Measurements from ENCODE around the gene KRTAP10-5. TPM values are rescaled to one million over a fixed set of nuclear protein-coding genes. Genes with fewer than 3 reads are reported as not detected.
"Not testable (repeated sequence)": the region's sequence is repeated elsewhere in the genome, so short reads cannot be mapped to it uniquely, and the experiment has no call there.

KRTAP10-5 gene
- total RNA-seq = not detected in 2 replicates

- not testable (repeated sequence) for H3K4me3 ChIP-seq (ENCODE audit: low read depth, low read length); DNase-seq (ENCODE audit: low read depth)
Measured at GRCh38 chr21:44580231-44580821, at the start of gene KRTAP10-5. TSS of gene KRTAP10-5 (minus strand) at chr21:44580604. CDS start at chr21:44580578, 26 bp downstream.

GRCh38 chr21:44628707-44629391 lies 48.4 kb upstream of the KRTAP10-5 start:
- no peak for TF ChIP-seq CTCF (conservative IDR thresholded peaks at IDR 0.05; ENCODE audit: low read depth, low read length)
- no peak for DNase-seq (ENCODE audit: low read depth)

GRCh38 chr21:44627831-44628233 lies 47.4 kb upstream of the KRTAP10-5 start:
- not testable (repeated sequence) for H3K4me3 ChIP-seq (ENCODE audit: low read depth, low read length); DNase-seq (ENCODE audit: low read depth)

More at GRCh38 chr21:44628707-44629391, 48.4 kb upstream of the KRTAP10-5 start:
- H3K4me3 ChIP-seq (ENCODE audit: low read depth, low read length) = no peak overlapping the region

- not testable (repeated sequence) for DNase-seq (ENCODE audit: low read depth); H3K4me3 ChIP-seq (ENCODE audit: low read depth, low read length)
Measured at GRCh38 chr21:44627181-44627822, 46.9 kb upstream of the KRTAP10-5 start.

GRCh38 chr21:44626673-44627143 lies 46.3 kb upstream of the KRTAP10-5 start, which contains the start of gene KRTAP10-9:
TSS of gene KRTAP10-9 (plus strand) at chr21:44627093. CDS start at chr21:44627172, 79 bp downstream.
- H3K4me3 ChIP-seq (ENCODE audit: low read depth, low read length) = no peak within 1 kb of the TSS
- TF ChIP-seq CTCF (conservative IDR thresholded peaks at IDR 0.05; ENCODE audit: low read depth, low read length) = no peak
- DNase-seq (ENCODE audit: low read depth) = no peak

- no peak for DNase-seq (ENCODE audit: low read depth)
- no peak for TF ChIP-seq CTCF (conservative IDR thresholded peaks at IDR 0.05; ENCODE audit: low read depth, low read length)
- no peak overlapping the region for H3K4me3 ChIP-seq (ENCODE audit: low read depth, low read length)
Measured at GRCh38 chr21:44626262-44626661, 45.9 kb upstream of the KRTAP10-5 start.

GRCh38 chr21:44625756-44626155 lies 45.4 kb upstream of the KRTAP10-5 start:
- DNase-seq (ENCODE audit: low read depth) = no peak
- H3K4me3 ChIP-seq (ENCODE audit: low read depth, low read length) = no peak overlapping the region
- no peak for TF ChIP-seq CTCF (conservative IDR thresholded peaks at IDR 0.05; ENCODE audit: low read depth, low read length)

- TF ChIP-seq CTCF (conservative IDR thresholded peaks at IDR 0.05; ENCODE audit: low read depth, low read length) = no peak
- no peak for DNase-seq (ENCODE audit: low read depth)
Measured at GRCh38 chr21:44623575-44623974, 43.2 kb upstream of the KRTAP10-5 start.

More at GRCh38 chr21:44623575-44623974, 43.2 kb upstream of the KRTAP10-5 start:
- H3K4me3 ChIP-seq (ENCODE audit: low read depth, low read length) = no peak overlapping the region
